H7 (cell line): Measurements from ENCODE around the gene ATP7B. TPM values are rescaled to one million over a fixed set of nuclear protein-coding genes. Genes with fewer than 3 reads are reported as not detected.
A peak's percentile ranks its signal among the peaks of the same experiment; 100 is the strongest.
"Not testable (repeated sequence)": the region's sequence is repeated elsewhere in the genome, so short reads cannot be mapped to it uniquely, and the experiment has no call there.

Source experiments
- DNase-seq: peaks from one replicate; pipeline ENCODE4 v3.0.0; 2012
- H3K27me3 ChIP-seq: 2 replicates; pipeline ENCODE4 v1.6.0; 2011; ENCODE audit warnings: mild to moderate bottlenecking, low read length; ENCODE audit not compliant: control insufficient read depth, insufficient read depth
- H3K36me3 ChIP-seq: replicated peaks from 2 replicates; pipeline ENCODE4 v1.5.1; 2011; ENCODE audit warnings: low read length; ENCODE audit not compliant: control insufficient read depth, insufficient read depth
- H3K4me3 ChIP-seq: 2 replicates; pipeline ENCODE4 v1.5.1; 2011; ENCODE audit warnings: low read depth, mild to moderate bottlenecking, control low read depth, low read length, moderate library complexity; ENCODE audit not compliant: insufficient read depth
- total RNA-seq: library from RNA; depleted of rRNA; stranded (reverse); fragments of >200 nt; shearing (Covaris generic); gene quantifications from 2 replicates; pipeline ENCODE4 v1.2.3, GENCODE V29; 2014

ATP7B gene
- total RNA-seq, 1 experiment from 2014 or later = 2.4 TPM

- Histone ChIP-seq H3K27me3 (no peaks in the 10 kb centered on the region; the same call in 1 of the 2 replicates), H3K36me3 (no peaks in the 10 kb centered on the region), H3K4me3 (no peak overlapping the region)
- no peak for DNase-seq
Observed at GRCh38 chr13:51916962-51917361, 94.3 kb downstream of the ATP7B start.

GRCh38 chr13:51916051-51916818 lies 95.0 kb downstream of the ATP7B start:
- no peak overlapping the region for H3K4me3 ChIP-seq
- H3K36me3 ChIP-seq = no peaks in the 10 kb centered on the region
- no peaks in the 10 kb centered on the region; the same call in 1 of the 2 replicates for H3K27me3 ChIP-seq
- DNase-seq = no peak

GRCh38 chr13:51914137-51914493 lies 97.1 kb downstream of the ATP7B start:
- Histone ChIP-seq H3K4me3 (no peak overlapping the region), H3K27me3 (no peaks in the 10 kb centered on the region; the same call in 1 of the 2 replicates), H3K36me3 (no peaks in the 10 kb centered on the region)
- DNase-seq = no peak

GRCh38 chr13:51913421-51914136 lies 97.7 kb downstream of the ATP7B start:
- Histone ChIP-seq H3K36me3 (no peaks in the 10 kb centered on the region), H3K27me3 (no peaks in the 10 kb centered on the region; the same call in 1 of the 2 replicates), H3K4me3 (no peak overlapping the region)
- peak; percentile 69 for DNase-seq

- Histone ChIP-seq H3K36me3 (no peaks in the 10 kb centered on the region), H3K4me3 (no peak overlapping the region), H3K27me3 (no peaks in the 10 kb centered on the region; the same call in 1 of the 2 replicates)
- DNase-seq = no peak
Observed at GRCh38 chr13:51912511-51913225, 98.6 kb downstream of the ATP7B start.

GRCh38 chr13:51912091-51912490 lies 99.2 kb downstream of the ATP7B start:
- Histone ChIP-seq H3K36me3 (no peaks in the 10 kb centered on the region), H3K4me3 (no peak overlapping the region), H3K27me3 (no peaks in the 10 kb centered on the region; the same call in 1 of the 2 replicates)
- DNase-seq = no peak

- no peaks in the 10 kb centered on the region for H3K36me3 ChIP-seq
- no peak for DNase-seq
- no peak overlapping the region for H3K4me3 ChIP-seq
- H3K27me3 ChIP-seq = no peaks in the 10 kb centered on the region; the same call in 1 of the 2 replicates
Observed at GRCh38 chr13:51910508-51910907, 100.7 kb downstream of the ATP7B start.

- H3K4me3 ChIP-seq, DNase-seq, H3K36me3 ChIP-seq, H3K27me3 ChIP-seq: not testable (repeated sequence)
Observed at GRCh38 chr13:51909265-51909664, 102.0 kb downstream of the ATP7B start.

- Histone ChIP-seq H3K4me3 (no peak overlapping the region), H3K36me3 (no peaks in the 10 kb centered on the region)
- DNase-seq = no peak
Observed at GRCh38 chr13:51907040-51907732, 104.1 kb downstream of the ATP7B start.

GRCh38 chr13:51906581-51906980 lies 104.7 kb downstream of the ATP7B start:
- DNase-seq = no peak
- no peaks in the 10 kb centered on the region for H3K36me3 ChIP-seq
- H3K27me3 ChIP-seq = peaks cover 5% of the 10 kb centered on the region; the same call in 1 of the 2 replicates
- no peak overlapping the region for H3K4me3 ChIP-seq

More at GRCh38 chr13:51907040-51907732, 104.1 kb downstream of the ATP7B start:
- peaks cover 5% of the 10 kb centered on the region; the same call in 1 of the 2 replicates for H3K27me3 ChIP-seq

- peaks cover 6% of the 10 kb centered on the region; the same call in 1 of the 2 replicates for H3K27me3 ChIP-seq
- H3K36me3 ChIP-seq = no peaks in the 10 kb centered on the region
- DNase-seq = no peak
- H3K4me3 ChIP-seq = no peak overlapping the region
Observed at GRCh38 chr13:51905787-51906186, 105.5 kb downstream of the ATP7B start.

- no peaks in the 10 kb centered on the region for H3K36me3 ChIP-seq
- H3K27me3 ChIP-seq = peaks cover 6% of the 10 kb centered on the region; the same call in 1 of the 2 replicates
- DNase-seq = no peak
- H3K4me3 ChIP-seq = no peak overlapping the region
Observed at GRCh38 chr13:51902776-51903175, 108.5 kb downstream of the ATP7B start.

GRCh38 chr13:51900471-51900870 lies 110.8 kb downstream of the ATP7B start:
- no peak for DNase-seq

More at GRCh38 chr13:51900471-51900870, 110.8 kb downstream of the ATP7B start:
- Histone ChIP-seq H3K4me3 (no peak overlapping the region), H3K27me3 (peaks cover 6% of the 10 kb centered on the region; the same call in 1 of the 2 replicates), H3K36me3 (no peaks in the 10 kb centered on the region)
